ENCODE measurements around the gene SLC37A2. TPM values are rescaled to one million over a fixed set of nuclear protein-coding genes. Genes with fewer than 3 reads are reported as not detected.
A peak's percentile ranks its signal among the peaks of the same experiment; 100 is the strongest.

Gene SLC37A2
- total RNA-seq, 1 donor from 2014 or later = 0.64 TPM

GRCh38 chr11:125091877-125092664 is 29.0 kb downstream of the SLC37A2 start:
- DNase-seq (ENCODE audit: extremely low spot score, unreplicated experiment) = peak; percentile 53
- Mint-ChIP-seq H3K4me1 (ENCODE audit: unreplicated experiment) (peaks cover 8% of the 10 kb centered on the region), H3K36me3 (ENCODE audit: unreplicated experiment) (peaks cover 11% of the 10 kb centered on the region), H3K27ac (ENCODE audit: unreplicated experiment) (peak overlapping the region; percentile 86), H3K27me3 (ENCODE audit: unreplicated experiment) (no peaks in the 10 kb centered on the region), H3K4me3 (ENCODE audit: unreplicated experiment) (no peak overlapping the region), H3K9me3 (ENCODE audit: unreplicated experiment) (no peaks in the 10 kb centered on the region)
- TF ChIP-seq, protein P1, sequence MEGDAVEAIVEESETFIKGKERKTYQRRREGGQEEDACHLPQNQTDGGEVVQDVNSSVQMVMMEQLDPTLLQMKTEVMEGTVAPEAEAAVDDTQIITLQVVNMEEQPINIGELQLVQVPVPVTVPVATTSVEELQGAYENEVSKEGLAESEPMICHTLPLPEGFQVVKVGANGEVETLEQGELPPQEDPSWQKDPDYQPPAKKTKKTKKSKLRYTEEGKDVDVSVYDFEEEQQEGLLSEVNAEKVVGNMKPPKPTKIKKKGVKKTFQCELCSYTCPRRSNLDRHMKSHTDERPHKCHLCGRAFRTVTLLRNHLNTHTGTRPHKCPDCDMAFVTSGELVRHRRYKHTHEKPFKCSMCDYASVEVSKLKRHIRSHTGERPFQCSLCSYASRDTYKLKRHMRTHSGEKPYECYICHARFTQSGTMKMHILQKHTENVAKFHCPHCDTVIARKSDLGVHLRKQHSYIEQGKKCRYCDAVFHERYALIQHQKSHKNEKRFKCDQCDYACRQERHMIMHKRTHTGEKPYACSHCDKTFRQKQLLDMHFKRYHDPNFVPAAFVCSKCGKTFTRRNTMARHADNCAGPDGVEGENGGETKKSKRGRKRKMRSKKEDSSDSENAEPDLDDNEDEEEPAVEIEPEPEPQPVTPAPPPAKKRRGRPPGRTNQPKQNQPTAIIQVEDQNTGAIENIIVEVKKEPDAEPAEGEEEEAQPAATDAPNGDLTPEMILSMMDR (IDR thresholded peaks at IDR 0.05) = no peak

- Mint-ChIP-seq H3K27me3 (ENCODE audit: unreplicated experiment) (no peaks in the 10 kb centered on the region), H3K9me3 (ENCODE audit: unreplicated experiment) (no peaks in the 10 kb centered on the region), H3K27ac (ENCODE audit: unreplicated experiment) (no peak overlapping the region), H3K36me3 (ENCODE audit: unreplicated experiment) (peaks cover 11% of the 10 kb centered on the region), H3K4me1 (ENCODE audit: unreplicated experiment) (peaks cover 8% of the 10 kb centered on the region), H3K4me3 (ENCODE audit: unreplicated experiment) (no peak overlapping the region)
- peak; percentile 60 for DNase-seq (ENCODE audit: extremely low spot score, unreplicated experiment)
- TF ChIP-seq, protein P1 (IDR thresholded peaks at IDR 0.05) = no peak
Observed at GRCh38 chr11:125092669-125093068, 29.6 kb downstream of the SLC37A2 start.

DNA sequence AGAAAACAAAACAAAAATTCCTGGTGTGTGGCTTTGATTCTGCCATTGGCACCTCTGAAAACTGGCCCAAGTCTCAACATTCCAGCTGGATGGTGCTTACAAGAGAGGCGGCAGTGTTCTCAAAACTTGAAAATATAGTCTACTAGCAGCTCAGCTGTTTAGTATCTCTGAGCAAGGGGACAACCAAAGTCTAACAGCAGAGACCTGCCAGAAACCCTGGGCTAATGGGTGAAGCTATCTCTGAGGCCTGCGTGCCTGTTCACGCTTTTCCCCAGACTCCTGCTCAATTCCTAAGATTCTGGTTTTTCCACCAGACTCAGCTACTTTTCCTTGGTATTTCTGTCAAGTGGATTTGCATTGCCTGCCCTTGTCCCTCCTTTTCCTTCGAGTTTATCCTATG is 30.4 kb downstream of the SLC37A2 start:
- Mint-ChIP-seq H3K4me3 (ENCODE audit: unreplicated experiment) (no peak overlapping the region), H3K36me3 (ENCODE audit: unreplicated experiment) (peaks cover 13% of the 10 kb centered on the region), H3K4me1 (ENCODE audit: unreplicated experiment) (peaks cover 8% of the 10 kb centered on the region), H3K27me3 (ENCODE audit: unreplicated experiment) (no peaks in the 10 kb centered on the region), H3K27ac (ENCODE audit: unreplicated experiment) (no peak overlapping the region), H3K9me3 (ENCODE audit: unreplicated experiment) (no peaks in the 10 kb centered on the region)
- DNase-seq (ENCODE audit: extremely low spot score, unreplicated experiment) = no peak
- TF ChIP-seq, protein P1 (IDR thresholded peaks at IDR 0.05) = no peak

DNA sequence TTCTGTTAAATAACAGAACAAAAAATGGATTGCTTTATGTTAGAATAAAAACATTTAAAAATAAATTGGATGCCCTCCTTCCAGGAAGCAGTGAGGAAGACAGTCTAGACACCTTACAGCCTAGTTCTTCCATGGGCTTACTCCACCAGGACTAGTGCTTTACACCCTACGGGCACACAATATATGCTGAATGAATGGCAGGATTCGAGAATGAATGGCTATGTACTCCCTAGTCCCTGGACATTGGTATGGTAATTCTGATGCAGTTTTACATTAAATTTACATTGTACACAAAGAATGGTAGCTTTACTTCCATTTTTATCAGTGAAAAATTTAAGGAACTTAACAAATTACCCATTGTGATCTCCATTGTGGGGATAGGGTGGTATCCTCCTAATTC is 31.6 kb downstream of the SLC37A2 start:
- Mint-ChIP-seq H3K9me3 (ENCODE audit: unreplicated experiment) (no peaks in the 10 kb centered on the region), H3K27me3 (ENCODE audit: unreplicated experiment) (no peaks in the 10 kb centered on the region), H3K27ac (ENCODE audit: unreplicated experiment) (no peak overlapping the region), H3K36me3 (ENCODE audit: unreplicated experiment) (peaks cover 19% of the 10 kb centered on the region), H3K4me3 (ENCODE audit: unreplicated experiment) (no peak overlapping the region), H3K4me1 (ENCODE audit: unreplicated experiment) (peaks cover 8% of the 10 kb centered on the region)
- TF ChIP-seq, protein P1 (IDR thresholded peaks at IDR 0.05) = no peak
- no peak for DNase-seq (ENCODE audit: extremely low spot score, unreplicated experiment)

DNA sequence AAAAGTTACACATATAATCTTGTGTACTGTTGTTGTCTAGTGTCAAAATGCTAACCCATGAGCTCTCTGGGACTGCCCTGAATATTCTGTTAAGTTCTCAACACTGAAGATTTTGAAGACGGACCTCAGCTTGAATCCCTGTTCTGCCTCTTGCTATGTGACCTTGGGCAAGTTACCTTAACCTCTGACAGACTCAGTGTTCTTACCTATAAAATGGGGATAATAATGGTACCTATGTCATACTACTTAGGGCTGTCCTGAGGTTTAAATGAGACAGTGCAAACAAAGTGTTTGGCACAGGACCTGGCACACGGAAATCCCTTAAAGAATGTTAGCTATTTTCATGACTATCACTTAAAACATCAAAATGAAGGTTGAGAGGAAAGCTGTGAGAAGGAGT is 37.0 kb downstream of the SLC37A2 start:
- Mint-ChIP-seq H3K9me3 (ENCODE audit: unreplicated experiment) (no peaks in the 10 kb centered on the region), H3K27me3 (ENCODE audit: unreplicated experiment) (no peaks in the 10 kb centered on the region), H3K36me3 (ENCODE audit: unreplicated experiment) (peaks cover 25% of the 10 kb centered on the region), H3K27ac (ENCODE audit: unreplicated experiment) (no peak overlapping the region), H3K4me1 (ENCODE audit: unreplicated experiment) (no peaks in the 10 kb centered on the region), H3K4me3 (ENCODE audit: unreplicated experiment) (no peak overlapping the region)
- no peak for DNase-seq (ENCODE audit: extremely low spot score, unreplicated experiment)
- TF ChIP-seq, protein P1 (IDR thresholded peaks at IDR 0.05) = no peak

Measured in osteocyte (in vitro differentiated cells).